GM20000 (cell line): ENCODE measurements around the gene LMBRD2.

ENCODE experiments used
- DNase-seq: peaks from one replicate; pipeline ENCODE4 v3.0.0; 2012; ENCODE audit warnings: low spot score
- TF ChIP-seq, protein P1 (sequence below): IDR thresholded peaks from 2 replicates; pipeline ENCODE4 v1.5.1; 2012; ENCODE audit warnings: mild to moderate bottlenecking, control low read depth; ENCODE audit errors: extremely low read depth, missing control alignments

The LMBRD2 gene

DNA sequence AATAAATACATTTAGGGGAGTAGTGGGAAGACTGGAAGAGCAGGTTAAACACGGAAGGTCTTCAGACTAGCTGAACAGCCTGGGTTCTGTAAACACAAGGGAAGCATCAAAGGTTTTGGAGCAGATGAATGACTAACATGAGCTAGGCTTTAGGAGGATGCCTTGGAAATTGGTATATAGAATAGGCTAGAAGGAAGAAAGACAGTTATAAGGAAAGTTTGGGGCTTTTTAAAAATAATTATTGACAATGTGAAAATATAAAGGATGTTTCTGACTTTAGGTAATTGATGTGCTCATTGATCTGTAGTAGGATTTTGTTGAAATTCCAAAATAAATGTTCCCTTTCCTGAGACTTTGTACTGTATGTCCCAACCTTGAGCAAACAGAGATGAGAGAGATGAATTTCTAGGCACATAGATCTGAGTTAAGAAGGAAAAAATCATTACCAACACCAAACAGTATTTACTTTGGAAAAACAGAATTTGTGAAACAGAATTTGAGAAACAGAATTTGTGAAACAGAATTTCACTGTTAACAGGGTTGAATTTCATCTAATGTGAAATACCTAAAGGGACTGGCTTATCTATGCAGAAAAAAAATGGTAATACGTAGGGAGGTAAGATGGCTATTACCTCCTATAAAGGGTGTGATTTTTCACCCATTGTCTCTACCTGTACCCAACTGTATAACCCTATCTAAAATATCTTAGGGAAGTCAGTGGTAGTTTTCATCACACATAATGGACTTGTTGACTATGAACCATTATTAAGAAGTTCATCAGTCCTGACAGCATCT lies 29.1 kb upstream of the LMBRD2 start:
- DNase-seq: no peak
- TF ChIP-seq, protein P1, sequence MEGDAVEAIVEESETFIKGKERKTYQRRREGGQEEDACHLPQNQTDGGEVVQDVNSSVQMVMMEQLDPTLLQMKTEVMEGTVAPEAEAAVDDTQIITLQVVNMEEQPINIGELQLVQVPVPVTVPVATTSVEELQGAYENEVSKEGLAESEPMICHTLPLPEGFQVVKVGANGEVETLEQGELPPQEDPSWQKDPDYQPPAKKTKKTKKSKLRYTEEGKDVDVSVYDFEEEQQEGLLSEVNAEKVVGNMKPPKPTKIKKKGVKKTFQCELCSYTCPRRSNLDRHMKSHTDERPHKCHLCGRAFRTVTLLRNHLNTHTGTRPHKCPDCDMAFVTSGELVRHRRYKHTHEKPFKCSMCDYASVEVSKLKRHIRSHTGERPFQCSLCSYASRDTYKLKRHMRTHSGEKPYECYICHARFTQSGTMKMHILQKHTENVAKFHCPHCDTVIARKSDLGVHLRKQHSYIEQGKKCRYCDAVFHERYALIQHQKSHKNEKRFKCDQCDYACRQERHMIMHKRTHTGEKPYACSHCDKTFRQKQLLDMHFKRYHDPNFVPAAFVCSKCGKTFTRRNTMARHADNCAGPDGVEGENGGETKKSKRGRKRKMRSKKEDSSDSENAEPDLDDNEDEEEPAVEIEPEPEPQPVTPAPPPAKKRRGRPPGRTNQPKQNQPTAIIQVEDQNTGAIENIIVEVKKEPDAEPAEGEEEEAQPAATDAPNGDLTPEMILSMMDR: no peak

DNA sequence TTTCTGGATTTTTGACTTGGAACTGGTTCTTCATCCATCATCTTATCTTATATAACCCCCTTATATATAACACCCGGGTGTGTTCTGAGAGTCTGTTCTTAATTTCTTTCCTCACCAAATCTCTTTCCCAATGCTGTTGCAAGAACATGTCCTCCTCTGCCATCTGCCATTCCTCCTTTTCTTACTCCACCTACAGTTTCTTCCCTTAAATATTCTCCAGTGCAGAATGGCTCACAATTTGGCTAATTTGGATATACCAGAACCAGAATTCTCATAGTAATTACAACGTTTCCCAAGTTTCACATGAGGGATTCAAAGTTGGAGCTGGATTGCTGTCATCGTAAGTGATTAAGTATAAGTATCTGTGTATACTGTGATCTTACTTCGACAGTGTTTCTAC lies 28.3 kb upstream of the LMBRD2 start:
- no peak for DNase-seq
- TF ChIP-seq, protein P1: no peak

DNA sequence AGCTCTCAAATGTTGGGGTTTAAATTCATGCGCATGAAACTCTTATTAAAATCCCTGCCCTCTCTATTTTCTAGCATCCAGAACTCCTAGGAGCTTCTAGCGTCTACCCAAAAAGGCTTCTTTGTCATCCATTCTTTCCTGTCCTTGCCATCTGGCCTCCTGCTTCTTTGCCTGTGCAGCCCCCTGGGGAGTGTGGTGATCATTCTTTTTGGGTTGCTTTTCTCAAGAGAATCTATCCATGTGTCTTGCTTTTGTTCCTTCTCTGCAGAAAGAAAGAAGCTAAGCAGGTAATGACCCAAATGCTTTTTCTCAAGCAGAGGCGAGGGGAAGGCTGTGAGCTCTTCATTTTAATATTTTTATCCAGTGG lies 26.8 kb upstream of the LMBRD2 start:
- DNase-seq: no peak
- TF ChIP-seq, protein P1: no peak

DNA sequence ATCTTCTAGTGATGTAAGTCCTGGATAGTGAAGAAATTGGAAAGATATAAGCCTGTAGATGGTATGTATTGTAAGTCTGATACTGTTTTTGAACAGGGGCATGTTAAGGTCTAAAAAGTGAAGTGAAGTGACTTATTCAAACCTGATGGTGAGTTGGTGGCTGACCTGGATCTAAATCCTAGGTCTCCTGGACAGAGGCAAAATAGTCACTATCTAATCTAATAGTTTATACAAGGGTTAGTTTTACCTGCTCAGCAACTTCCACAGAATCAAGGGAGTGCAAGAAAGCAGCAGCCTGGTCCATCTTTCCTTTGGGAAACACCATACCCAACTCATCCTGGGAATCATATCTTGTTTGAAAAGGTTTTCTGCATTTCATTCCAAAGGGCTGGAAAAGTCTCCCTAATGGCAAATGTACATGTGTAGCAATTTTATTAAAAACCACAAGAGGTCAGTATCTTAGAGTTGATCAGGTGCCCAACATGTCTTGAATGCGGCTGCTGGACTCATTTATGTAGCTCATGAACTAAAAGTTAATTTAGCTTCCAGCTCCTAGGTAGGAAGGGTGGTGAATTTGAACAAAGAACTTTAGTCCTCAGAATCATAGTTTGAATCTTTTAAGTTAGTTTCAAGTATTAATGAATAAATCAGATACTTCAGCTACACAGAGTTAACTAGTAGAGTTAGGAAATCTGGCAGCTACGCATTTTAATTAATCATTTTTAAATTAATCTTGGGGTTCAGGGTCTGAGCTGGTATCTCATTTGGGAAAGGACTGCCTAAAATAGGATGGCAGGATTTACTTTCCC lies 26.2 kb upstream of the LMBRD2 start:
- DNase-seq: no peak
- TF ChIP-seq, protein P1: no peak

DNA sequence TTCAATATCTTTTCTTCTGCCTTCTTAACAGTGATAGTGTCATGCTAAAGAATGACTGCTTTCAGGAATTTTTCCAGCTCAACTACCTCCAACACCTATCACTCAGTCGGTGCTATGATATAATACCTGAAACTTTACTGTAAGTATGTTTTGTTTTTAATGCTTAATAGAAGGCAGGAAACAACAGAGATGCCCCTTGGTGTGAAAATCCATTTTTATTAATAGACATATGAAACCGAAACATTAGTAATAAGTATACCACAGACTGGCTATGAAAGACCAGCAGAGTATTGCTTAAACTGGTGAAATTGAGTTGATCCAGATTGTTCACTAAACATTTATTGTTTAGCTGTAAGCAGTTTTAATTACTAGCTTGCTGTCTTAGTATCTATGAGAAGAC lies 25.5 kb upstream of the LMBRD2 start:
- TF ChIP-seq, protein P1: no peak
- peak; percentile 15 for DNase-seq

DNA sequence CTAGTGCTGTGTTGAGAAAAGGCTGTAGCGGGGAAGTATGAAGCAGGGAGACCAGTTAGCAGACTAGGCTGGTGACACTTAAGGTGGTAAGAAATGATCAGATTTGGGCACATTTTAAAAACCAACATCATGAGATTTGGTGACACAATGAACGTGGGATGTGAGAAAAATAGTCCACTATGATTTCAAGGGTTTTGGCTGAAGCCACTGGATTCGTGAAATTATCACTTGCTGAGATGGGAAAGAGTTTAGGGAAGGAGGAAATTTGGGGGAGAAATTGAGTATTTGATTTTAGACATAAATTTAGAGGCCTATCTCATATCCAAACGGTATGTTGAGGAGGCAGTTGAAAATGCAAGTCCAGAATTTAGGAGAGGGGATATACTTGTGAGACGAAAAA lies 23.4 kb upstream of the LMBRD2 start:
- DNase-seq: no peak
- TF ChIP-seq, protein P1: no peak

DNA sequence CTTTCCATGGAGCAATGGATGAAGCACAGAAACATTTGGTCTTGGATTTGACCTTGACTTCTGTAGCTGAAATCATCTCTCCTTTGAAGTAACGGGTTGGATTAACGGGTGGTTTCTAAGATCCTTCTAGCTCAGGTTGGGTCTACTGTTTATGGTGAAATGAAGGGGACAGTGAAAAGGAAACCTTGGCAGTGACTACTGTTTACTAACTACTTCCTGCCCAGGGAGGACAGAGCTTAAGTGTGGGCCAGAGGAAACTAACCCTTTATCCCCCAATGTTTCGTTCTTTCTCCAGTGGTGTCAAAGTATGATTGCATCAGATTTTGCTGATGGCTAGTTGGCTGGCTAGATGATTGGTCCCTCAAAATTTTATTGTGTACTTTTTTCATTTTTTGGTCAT lies 22.4 kb upstream of the LMBRD2 start:
- TF ChIP-seq, protein P1: no peak
- DNase-seq: no peak
